ENCODE results near the gene TBC1D7. TPM values are rescaled to one million over a fixed set of nuclear protein-coding genes. Genes with fewer than 3 reads are reported as not detected.

Gene TBC1D7
- polyA plus RNA-seq, 1 donor from 2014 or later: 67.9 TPM

GRCh38 chr6:13294499-13295069, 33.8 kb downstream of the TBC1D7 start:
- H3K36me3 ChIP-seq (ENCODE audit: insufficient read depth, low read length): peaks cover 12% of the 10 kb centered on the region
- no peak overlapping the region for H3K4me2 ChIP-seq (ENCODE audit: low read length)
- no peak overlapping the region for H3K27ac ChIP-seq (ENCODE audit: low read length)
- no peaks in the 10 kb centered on the region for H3F3A ChIP-seq (ENCODE audit: insufficient read depth, low read length, poor library complexity, severe bottlenecking)
- no peak overlapping the region for H3K4me3 ChIP-seq (ENCODE audit: low read length)
- H3K9me2 ChIP-seq (ENCODE audit: insufficient read depth, low read length): no peaks in the 10 kb centered on the region
- H3K79me2 ChIP-seq (replicated peaks; ENCODE audit: insufficient read depth, low read length): no peaks in the 10 kb centered on the region
- H2AFZ ChIP-seq (ENCODE audit: low read depth, low read length): no peak overlapping the region
- H4K20me1 ChIP-seq (ENCODE audit: insufficient read depth): no peaks in the 10 kb centered on the region
- H3K27me3 ChIP-seq (ENCODE audit: insufficient read depth, low read depth, low read length): no peaks in the 10 kb centered on the region
- TF ChIP-seq EZH2 (IDR thresholded peaks at IDR 0.05; ENCODE audit: borderline replicate concordance, insufficient read depth, low read length, poor library complexity, severe bottlenecking) (no peak), POLR2AphosphoS5 (IDR thresholded peaks at IDR 0.05) (no peak), REST (IDR thresholded peaks at IDR 0.05; ENCODE audit: borderline replicate concordance) (no peak), RAD21 (conservative IDR thresholded peaks at IDR 0.05) (no peak), TAF1 (IDR thresholded peaks at IDR 0.05; ENCODE audit: low read depth) (no peak), MXI1 (conservative IDR thresholded peaks at IDR 0.05; ENCODE audit: poor library complexity, severe bottlenecking) (no peak), SMC3 (conservative IDR thresholded peaks at IDR 0.05; ENCODE audit: poor library complexity) (no peak), EP300 (conservative IDR thresholded peaks at IDR 0.05; ENCODE audit: poor library complexity, severe bottlenecking) (no peak)
- TF ChIP-seq, protein P1, sequence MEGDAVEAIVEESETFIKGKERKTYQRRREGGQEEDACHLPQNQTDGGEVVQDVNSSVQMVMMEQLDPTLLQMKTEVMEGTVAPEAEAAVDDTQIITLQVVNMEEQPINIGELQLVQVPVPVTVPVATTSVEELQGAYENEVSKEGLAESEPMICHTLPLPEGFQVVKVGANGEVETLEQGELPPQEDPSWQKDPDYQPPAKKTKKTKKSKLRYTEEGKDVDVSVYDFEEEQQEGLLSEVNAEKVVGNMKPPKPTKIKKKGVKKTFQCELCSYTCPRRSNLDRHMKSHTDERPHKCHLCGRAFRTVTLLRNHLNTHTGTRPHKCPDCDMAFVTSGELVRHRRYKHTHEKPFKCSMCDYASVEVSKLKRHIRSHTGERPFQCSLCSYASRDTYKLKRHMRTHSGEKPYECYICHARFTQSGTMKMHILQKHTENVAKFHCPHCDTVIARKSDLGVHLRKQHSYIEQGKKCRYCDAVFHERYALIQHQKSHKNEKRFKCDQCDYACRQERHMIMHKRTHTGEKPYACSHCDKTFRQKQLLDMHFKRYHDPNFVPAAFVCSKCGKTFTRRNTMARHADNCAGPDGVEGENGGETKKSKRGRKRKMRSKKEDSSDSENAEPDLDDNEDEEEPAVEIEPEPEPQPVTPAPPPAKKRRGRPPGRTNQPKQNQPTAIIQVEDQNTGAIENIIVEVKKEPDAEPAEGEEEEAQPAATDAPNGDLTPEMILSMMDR (IDR thresholded peaks at IDR 0.05; ENCODE audit: poor library complexity, severe bottlenecking): no peak
- no peaks in the 10 kb centered on the region for H3K9me3 ChIP-seq (ENCODE audit: low read length)
- no peak overlapping the region for H3K9ac ChIP-seq (ENCODE audit: low read length)

GRCh38 chr6:13292774-13293173, 35.6 kb downstream of the TBC1D7 start:
- H3K4me3 ChIP-seq (ENCODE audit: low read length): no peak overlapping the region
- no peak overlapping the region for H3K4me2 ChIP-seq (ENCODE audit: low read length)
- no peaks in the 10 kb centered on the region for H3F3A ChIP-seq (ENCODE audit: insufficient read depth, low read length, poor library complexity, severe bottlenecking)
- H3K9me2 ChIP-seq (ENCODE audit: insufficient read depth, low read length): no peaks in the 10 kb centered on the region
- no peaks in the 10 kb centered on the region for H3K79me2 ChIP-seq (replicated peaks; ENCODE audit: insufficient read depth, low read length)
- no peak overlapping the region for H3K9ac ChIP-seq (ENCODE audit: low read length)
- no peaks in the 10 kb centered on the region for H4K20me1 ChIP-seq (ENCODE audit: insufficient read depth)
- H3K27ac ChIP-seq (ENCODE audit: low read length): no peak overlapping the region
- TF ChIP-seq TAF1 (IDR thresholded peaks at IDR 0.05; ENCODE audit: low read depth) (no peak), EP300 (conservative IDR thresholded peaks at IDR 0.05; ENCODE audit: poor library complexity, severe bottlenecking) (no peak), POLR2AphosphoS5 (IDR thresholded peaks at IDR 0.05) (no peak), REST (IDR thresholded peaks at IDR 0.05; ENCODE audit: borderline replicate concordance) (no peak), RAD21 (conservative IDR thresholded peaks at IDR 0.05) (no peak), MXI1 (conservative IDR thresholded peaks at IDR 0.05; ENCODE audit: poor library complexity, severe bottlenecking) (no peak), SMC3 (conservative IDR thresholded peaks at IDR 0.05; ENCODE audit: poor library complexity) (no peak), EZH2 (IDR thresholded peaks at IDR 0.05; ENCODE audit: borderline replicate concordance, insufficient read depth, low read length, poor library complexity, severe bottlenecking) (no peak)
- TF ChIP-seq, protein P1 (IDR thresholded peaks at IDR 0.05; ENCODE audit: poor library complexity, severe bottlenecking): no peak
- no peaks in the 10 kb centered on the region for H3K27me3 ChIP-seq (ENCODE audit: insufficient read depth, low read depth, low read length)
- H3K9me3 ChIP-seq (ENCODE audit: low read length): no peaks in the 10 kb centered on the region
- H2AFZ ChIP-seq (ENCODE audit: low read depth, low read length): no peak overlapping the region
- H3K36me3 ChIP-seq (ENCODE audit: insufficient read depth, low read length): peaks cover 12% of the 10 kb centered on the region
